Measurements from ENCODE around the gene FHL2.

The FHL2 gene

GRCh38 chr2:105358593-105358992 lies 40.3 kb downstream of the FHL2 start:
- H3K4me2 ChIP-seq (ENCODE audit: low read length) = no peak overlapping the region
- no peak overlapping the region for H3K27ac ChIP-seq
- no peak for TF ChIP-seq CTCF (IDR thresholded peaks at IDR 0.05)

GRCh38 chr2:105357122-105357521 lies 41.7 kb downstream of the FHL2 start:
- Histone ChIP-seq H2AFZ (no peak overlapping the region), H3K27me3 (ENCODE audit: control insufficient read depth, insufficient read depth, low read length) (no peaks in the 10 kb centered on the region), H3K9me3 (ENCODE audit: control insufficient read depth, low read length) (no peaks in the 10 kb centered on the region), H3K79me2 (no peaks in the 10 kb centered on the region), H3K9ac (no peak overlapping the region), H3K36me3 (ENCODE audit: control insufficient read depth, insufficient read depth, low read length) (no peaks in the 10 kb centered on the region), H3K27ac (no peak overlapping the region), H3K4me2 (ENCODE audit: low read length) (no peak overlapping the region), H3K4me1 (no peaks in the 10 kb centered on the region), H3K4me3 (ENCODE audit: low read depth, low read length) (no peak overlapping the region)
- TF ChIP-seq CTCF (IDR thresholded peaks at IDR 0.05) = no peak

More at GRCh38 chr2:105358593-105358992, 40.3 kb downstream of the FHL2 start:
- Histone ChIP-seq H3K79me2 (no peaks in the 10 kb centered on the region), H3K4me1 (no peaks in the 10 kb centered on the region), H3K9me3 (ENCODE audit: control insufficient read depth, low read length) (no peaks in the 10 kb centered on the region), H3K4me3 (ENCODE audit: low read depth, low read length) (no peak overlapping the region), H3K36me3 (ENCODE audit: control insufficient read depth, insufficient read depth, low read length) (no peaks in the 10 kb centered on the region), H3K27me3 (ENCODE audit: control insufficient read depth, insufficient read depth, low read length) (no peaks in the 10 kb centered on the region), H2AFZ (no peak overlapping the region), H3K9ac (no peak overlapping the region)

- no peaks in the 10 kb centered on the region for H3K4me1 ChIP-seq
- no peak overlapping the region for H2AFZ ChIP-seq
- H3K4me2 ChIP-seq (ENCODE audit: low read length) = no peak overlapping the region
- TF ChIP-seq CTCF (IDR thresholded peaks at IDR 0.05) = peak; percentile 35
- no peaks in the 10 kb centered on the region for H3K27me3 ChIP-seq (ENCODE audit: control insufficient read depth, insufficient read depth, low read length)
- H3K9me3 ChIP-seq (ENCODE audit: control insufficient read depth, low read length) = no peaks in the 10 kb centered on the region
- H3K36me3 ChIP-seq (ENCODE audit: control insufficient read depth, insufficient read depth, low read length) = no peaks in the 10 kb centered on the region
- H3K79me2 ChIP-seq = no peaks in the 10 kb centered on the region
- H3K27ac ChIP-seq = no peak overlapping the region
- no peak overlapping the region for H3K9ac ChIP-seq
- H3K4me3 ChIP-seq (ENCODE audit: low read depth, low read length) = no peak overlapping the region
Observed at GRCh38 chr2:105344704-105345345, 54.0 kb downstream of the FHL2 start.

GRCh38 chr2:105339414-105339813 lies 59.4 kb downstream of the FHL2 start:
- H3K27me3 ChIP-seq (ENCODE audit: control insufficient read depth, insufficient read depth, low read length) = no peaks in the 10 kb centered on the region

More at GRCh38 chr2:105339414-105339813, 59.4 kb downstream of the FHL2 start:
- H3K27ac ChIP-seq = no peak overlapping the region
- H3K9ac ChIP-seq = no peak overlapping the region
- no peak overlapping the region for H2AFZ ChIP-seq
- H3K4me1 ChIP-seq = peaks cover 6% of the 10 kb centered on the region
- H3K36me3 ChIP-seq (ENCODE audit: control insufficient read depth, insufficient read depth, low read length) = no peaks in the 10 kb centered on the region
- peaks cover 7% of the 10 kb centered on the region for H3K79me2 ChIP-seq
- TF ChIP-seq CTCF (IDR thresholded peaks at IDR 0.05) = no peak
- H3K4me2 ChIP-seq (ENCODE audit: low read length) = no peak overlapping the region
- H3K4me3 ChIP-seq (ENCODE audit: low read depth, low read length) = no peak overlapping the region
- no peaks in the 10 kb centered on the region for H3K9me3 ChIP-seq (ENCODE audit: control insufficient read depth, low read length)
